ENCODE measurements around the gene CLDN16. TPM values are rescaled to one million over a fixed set of nuclear protein-coding genes. Genes with fewer than 3 reads are reported as not detected.

Gene CLDN16
- polyA plus RNA-seq, 1 donor (not counting 4 experiments of a cell fraction or from before 2014, with no cell fraction given), result 0.88 TPM

DNA sequence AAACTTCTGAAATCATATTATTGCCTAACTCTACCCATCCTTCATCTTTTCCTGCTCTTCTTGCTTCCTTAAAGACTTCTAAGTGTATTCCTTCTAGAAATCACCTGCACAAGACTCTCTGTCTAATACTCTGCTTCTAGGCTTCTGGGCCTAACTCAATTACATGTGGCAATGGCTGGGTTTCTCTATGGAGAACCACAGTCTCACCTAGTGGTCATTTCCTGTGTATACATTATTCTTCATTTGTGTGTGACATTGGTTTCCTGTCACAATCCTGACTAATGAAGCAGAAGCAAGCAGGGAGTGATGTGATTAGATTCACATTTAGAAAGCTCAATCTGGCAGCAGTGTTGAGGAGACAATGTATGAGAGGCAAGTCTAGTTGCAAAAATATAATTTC, 48.8 kb upstream of the CLDN16 start:
- no peaks in the 10 kb centered on the region for H3K9me1 ChIP-seq (ENCODE audit: control insufficient read depth, extremely low read depth, insufficient read depth, low read length)
- H3K36me3 ChIP-seq (ENCODE audit: control insufficient read depth in 2 of 2, extremely low read depth in 1 of 2, insufficient read depth in 2 of 2, low read length in 2 of 2), result no peaks in the 10 kb centered on the region
- peak overlapping the region; percentile 7 for H3K4me2 ChIP-seq (ENCODE audit: control insufficient read depth, extremely low read depth, insufficient read depth, low read depth, low read length)
- H3K27ac ChIP-seq (ENCODE audit: control insufficient read depth, insufficient read depth, low read length), result peak overlapping the region; percentile 51
- no peaks in the 10 kb centered on the region for H3K79me2 ChIP-seq (ENCODE audit: control insufficient read depth, insufficient read depth, low read length)
- H3K4me3 ChIP-seq (ENCODE audit: control insufficient read depth in 2 of 3, extremely low read depth in 1 of 3, insufficient read depth in 2 of 3, low read depth in 1 of 3, low read length in 3 of 3), result no peak overlapping the region
- dilution Hi-C loops (cut with MboI; ENCODE audit: extremely low pct_ligation_motif_present, low sequenced_read_pairs), result no loop called here
- DNase-seq (ENCODE audit: low read depth, low spot score) (no peak), FAIRE-seq (no peak)
- TF ChIP-seq CTCF (optimal IDR thresholded peaks at IDR 0.05 in 1 of 3, IDR thresholded peaks at IDR 0.05 in 1 of 3, conservative IDR thresholded peaks at IDR 0.05 in 1 of 3; ENCODE audit: extremely low read depth in 1 of 3, insufficient read depth in 2 of 3, low read length in 3 of 3) (peak in 1 of 3 experiments; percentile 34), EZH2 (IDR thresholded peaks at IDR 0.05; ENCODE audit: low read length) (no peak)
- no peak overlapping the region for H2AFZ ChIP-seq (ENCODE audit: control insufficient read depth, low read length)
- H3K27me3 ChIP-seq (ENCODE audit: control insufficient read depth, extremely low read depth, insufficient read depth, low read length), result no peaks in the 10 kb centered on the region
- H3K9me3 ChIP-seq (ENCODE audit: control insufficient read depth, low read depth, low read length), result no peaks in the 10 kb centered on the region
- H4K20me1 ChIP-seq (ENCODE audit: control insufficient read depth, extremely low read depth, insufficient read depth, low read length), result no peaks in the 10 kb centered on the region
- H3K4me1 ChIP-seq (ENCODE audit: control insufficient read depth, extremely low read depth, insufficient read depth, low read length), result peaks cover 47% of the 10 kb centered on the region
- peak overlapping the region; percentile 10 for H3K9ac ChIP-seq (ENCODE audit: control insufficient read depth, extremely low read depth, insufficient read depth, low read length)

GRCh38 chr3:190340071-190340470, 47.9 kb upstream of the CLDN16 start:
- FAIRE-seq (no peak), DNase-seq (ENCODE audit: low read depth, low spot score) (no peak)
- peaks cover 51% of the 10 kb centered on the region for H3K4me1 ChIP-seq (ENCODE audit: control insufficient read depth, extremely low read depth, insufficient read depth, low read length)
- H3K9me3 ChIP-seq (ENCODE audit: control insufficient read depth, low read depth, low read length), result no peaks in the 10 kb centered on the region
- no peak overlapping the region for H3K4me3 ChIP-seq (ENCODE audit: control insufficient read depth in 2 of 3, extremely low read depth in 1 of 3, insufficient read depth in 2 of 3, low read depth in 1 of 3, low read length in 3 of 3)
- dilution Hi-C loops (cut with MboI; ENCODE audit: extremely low pct_ligation_motif_present, low sequenced_read_pairs), result no loop called here
- no peaks in the 10 kb centered on the region for H3K27me3 ChIP-seq (ENCODE audit: control insufficient read depth, extremely low read depth, insufficient read depth, low read length)
- H3K9ac ChIP-seq (ENCODE audit: control insufficient read depth, extremely low read depth, insufficient read depth, low read length), result no peak overlapping the region
- no peak overlapping the region for H2AFZ ChIP-seq (ENCODE audit: control insufficient read depth, low read length)
- H3K27ac ChIP-seq (ENCODE audit: control insufficient read depth, insufficient read depth, low read length), result peak overlapping the region; percentile 51
- H3K79me2 ChIP-seq (ENCODE audit: control insufficient read depth, insufficient read depth, low read length), result no peaks in the 10 kb centered on the region
- H4K20me1 ChIP-seq (ENCODE audit: control insufficient read depth, extremely low read depth, insufficient read depth, low read length), result no peaks in the 10 kb centered on the region
- H3K4me2 ChIP-seq (ENCODE audit: control insufficient read depth, extremely low read depth, insufficient read depth, low read depth, low read length), result no peak overlapping the region
- TF ChIP-seq CTCF (optimal IDR thresholded peaks at IDR 0.05 in 1 of 3, IDR thresholded peaks at IDR 0.05 in 1 of 3, conservative IDR thresholded peaks at IDR 0.05 in 1 of 3; ENCODE audit: extremely low read depth in 1 of 3, insufficient read depth in 2 of 3, low read length in 3 of 3) (no peak), EZH2 (IDR thresholded peaks at IDR 0.05; ENCODE audit: low read length) (no peak)
- H3K9me1 ChIP-seq (ENCODE audit: control insufficient read depth, extremely low read depth, insufficient read depth, low read length), result no peaks in the 10 kb centered on the region
- H3K36me3 ChIP-seq (ENCODE audit: control insufficient read depth in 2 of 2, extremely low read depth in 1 of 2, insufficient read depth in 2 of 2, low read length in 2 of 2), result no peaks in the 10 kb centered on the region
